Gastrocnemius medialis (tissue), 4 donors: ENCODE measurements around the gene TNF. TPM values are rescaled to one million over a fixed set of nuclear protein-coding genes. Genes with fewer than 3 reads are reported as not detected.

Experiments
- ATAC-seq, 2 donors: fragments of 150-250 bp; one replicate each; pipeline ENCODE4 v1.9.1; 2016
- DNase-seq, 2 donors: peaks; one replicate each; pipeline ENCODE4 v3.0.0-alpha.2; 2019
- H3K27ac ChIP-seq, 4 donors: fragments of 200-600 bp; sonication (generic); 1 replicate in 1 of 4; 2 replicates in 3 of 4; pipeline ENCODE4 v1.5.1; 2016 to 2018; ENCODE audit warnings: mild to moderate bottlenecking in 2 of 4, moderate library complexity in 1 of 4
- H3K27me3 ChIP-seq, 3 donors: fragments of 200-600 bp; sonication (generic) in 2 of 3; 1 replicate in 1 of 3; 2 replicates in 2 of 3; pipeline versions ENCODE4 v1.5.1 to v1.6.0; 2016 to 2019; ENCODE audit warnings: mild to moderate bottlenecking in 1 of 3, moderate library complexity in 1 of 3
- H3K36me3 ChIP-seq, 2 donors: fragments of 200-600 bp; sonication (generic) in 1 of 2; one replicate each; pipeline ENCODE4 v1.5.1; 2017 to 2018
- H3K4me1 ChIP-seq, 2 donors: fragments of 200-600 bp; sonication (generic) in 1 of 2; one replicate each; pipeline ENCODE4 v1.5.1; 2016 to 2017; ENCODE audit warnings: mild to moderate bottlenecking in 2 of 2
- H3K4me3 ChIP-seq, 4 donors: fragments of 200-600 bp; sonication (generic) in 3 of 4; 1 replicate in 1 of 4; 2 replicates in 3 of 4; pipeline ENCODE4 v1.5.1; 2016 to 2019; ENCODE audit warnings: mild to moderate bottlenecking in 2 of 4
- H3K9me3 ChIP-seq, 3 donors: fragments of 200-600 bp; sonication (generic) in 2 of 3; 1 replicate in 1 of 3; 2 replicates in 2 of 3; pipeline ENCODE4 v1.5.1; 2016 to 2019
- CTCF ChIP-seq, 5 experiments: fragments of 450-650 bp in 3 of 5; fragments of 200-600 bp in 2 of 5; sonication (generic) in 2 of 5; IDR thresholded peaks in 4 of 5; conservative IDR thresholded peaks in 1 of 5; 1 replicate in 4 of 5; 2 replicates in 1 of 5; pipeline ENCODE4 v1.5.1; 2016 to 2019; ENCODE audit warnings: antibody characterized with exemption in 5 of 5, mild to moderate bottlenecking in 3 of 5, moderate library complexity in 3 of 5
- POLR2A ChIP-seq, 2 donors: fragments of 450-650 bp; IDR thresholded peaks; one replicate each; pipeline ENCODE4 v1.6.1; 2017; ENCODE audit warnings: antibody characterized with exemption in 2 of 2, mild to moderate bottlenecking in 2 of 2, moderate library complexity in 2 of 2
- in situ Hi-C, 4 donors: fragments of 200-750 bp; cut with MboI; loops; one replicate each; pipeline versions ENCODE4 v1.15.0 to v1.8.0; 2017; ENCODE audit warnings: low sequenced_read_pairs in 4 of 4
- intact Hi-C: fragments of 100-400 bp; cut with DNase I; formaldehyde crosslinking; loops from one replicate; pipeline ENCODE4 v1.15.1; 2023; ENCODE audit warnings: low total_unique reads
- total RNA-seq, 4 donors: library from RNA; depleted of rRNA; stranded (reverse); fragments of >200 nt; gene quantifications; one replicate each; pipeline versions ENCODE4 v1.1.0 to v1.2.3, GENCODE V29; 2016

The TNF gene
- total RNA-seq, 4 donors from 2014 or later = 0.23 to 0.87 TPM; not detected in 2

- intact Hi-C loops = no loop called here
- no peak for DNase-seq
- in situ Hi-C loops = no loop called here
- Histone ChIP-seq H3K27ac (peak overlapping the region in 2 of 4 donors; percentile 58 to 64), H3K4me1 (peaks cover 14 to 29% of the 10 kb centered on the region in 2 donors), H3K4me3 (no peak overlapping the region), H3K36me3 (peaks cover 0 to 33% of the 10 kb centered on the region in 2 donors), H3K9me3 (no peaks in the 10 kb centered on the region), H3K27me3 (no peaks in the 10 kb centered on the region)
- ATAC-seq = no peak
- TF ChIP-seq POLR2A (IDR thresholded peaks at IDR 0.05) (no peak), CTCF (IDR thresholded peaks at IDR 0.05 in 4 of 5, conservative IDR thresholded peaks at IDR 0.05 in 1 of 5) (no peak)
These were observed 17.1 kb upstream of the TNF start for GRCh38 chr6:31558318-31558625.

- peaks cover 14 to 29% of the 10 kb centered on the region in 2 donors for H3K4me1 ChIP-seq
- DNase-seq = peak in 1 of 2 donors; percentile 31
- in situ Hi-C loops = no loop called here
These were observed 16.5 kb upstream of the TNF start for GRCh38 chr6:31558631-31559500.

GRCh38 chr6:31559606-31559957, 15.8 kb upstream of the TNF start:
- H3K27me3 ChIP-seq = no peaks in the 10 kb centered on the region
- H3K9me3 ChIP-seq = no peaks in the 10 kb centered on the region
- no peak for ATAC-seq
- in situ Hi-C loops = no loop called here
- TF ChIP-seq CTCF (IDR thresholded peaks at IDR 0.05 in 4 of 5, conservative IDR thresholded peaks at IDR 0.05 in 1 of 5) = no peak
- no peak for TF ChIP-seq POLR2A (IDR thresholded peaks at IDR 0.05)
- intact Hi-C loops = no loop called here
- H3K4me1 ChIP-seq = peaks cover 14 to 29% of the 10 kb centered on the region in 2 donors
- no peak overlapping the region for H3K4me3 ChIP-seq
- DNase-seq = no peak
- peak overlapping the region; percentile 16 to 64 (median 58) for H3K27ac ChIP-seq
- peaks cover 0 to 24% of the 10 kb centered on the region in 2 donors for H3K36me3 ChIP-seq

More at GRCh38 chr6:31558631-31559500, 16.5 kb upstream of the TNF start:
- Histone ChIP-seq H3K9me3 (no peaks in the 10 kb centered on the region), H3K36me3 (peaks cover 0 to 27% of the 10 kb centered on the region in 2 donors), H3K4me3 (no peak overlapping the region), H3K27me3 (no peaks in the 10 kb centered on the region), H3K27ac (peak overlapping the region; percentile 16 to 64 (median 58))
- no peak for TF ChIP-seq CTCF (IDR thresholded peaks at IDR 0.05 in 4 of 5, conservative IDR thresholded peaks at IDR 0.05 in 1 of 5)
- no peak for TF ChIP-seq POLR2A (IDR thresholded peaks at IDR 0.05)
- intact Hi-C loops = no loop called here
- ATAC-seq = peak; percentile 50 to 81

DNA sequence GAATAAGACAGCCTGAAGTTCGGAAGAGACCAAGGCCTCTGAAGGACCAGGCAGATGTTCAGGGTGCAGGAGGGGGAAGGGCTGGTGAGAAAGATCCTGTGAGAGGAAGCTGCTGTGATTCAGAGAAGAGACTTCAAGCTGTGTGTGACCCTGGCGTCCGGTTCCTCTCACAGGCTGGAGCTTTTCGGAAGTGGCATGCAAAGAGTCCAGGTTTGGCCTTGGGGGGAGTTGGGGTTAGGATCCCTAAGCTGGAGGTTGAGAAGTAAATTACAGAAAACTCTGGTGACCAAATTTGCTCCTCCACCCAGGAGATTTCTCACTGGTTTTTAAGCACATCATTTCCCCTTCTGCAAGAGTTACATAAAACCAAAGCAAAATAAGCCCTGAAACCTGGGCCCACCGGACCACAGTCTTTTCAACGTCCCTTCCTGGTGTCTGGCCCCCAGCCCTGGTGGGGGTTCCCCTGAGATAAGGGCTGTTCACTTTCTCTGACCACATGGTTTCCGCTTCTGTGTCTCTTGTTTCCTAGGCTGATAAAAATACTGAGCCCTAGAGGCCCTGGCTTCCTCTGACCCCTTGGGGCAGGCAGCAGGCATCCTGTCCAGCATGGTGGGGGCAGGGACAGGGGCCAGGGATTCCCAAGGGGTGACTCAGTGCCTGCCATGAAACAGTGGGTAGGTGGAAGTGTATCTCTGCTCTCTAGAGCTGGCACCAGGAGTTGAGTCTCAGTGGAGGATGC, 15.2 kb upstream of the TNF start:
- Histone ChIP-seq H3K27ac (peak overlapping the region; percentile 16 to 64 (median 58)), H3K27me3 (no peaks in the 10 kb centered on the region), H3K9me3 (no peaks in the 10 kb centered on the region), H3K36me3 (peaks cover 0 to 24% of the 10 kb centered on the region in 2 donors), H3K4me3 (no peak overlapping the region), H3K4me1 (peaks cover 14 to 29% of the 10 kb centered on the region in 2 donors)
- ATAC-seq = peak; percentile 48 to 68
- intact Hi-C loops = no loop called here
- in situ Hi-C loops = no loop called here
- TF ChIP-seq CTCF (IDR thresholded peaks at IDR 0.05 in 4 of 5, conservative IDR thresholded peaks at IDR 0.05 in 1 of 5) = no peak
- no peak for TF ChIP-seq POLR2A (IDR thresholded peaks at IDR 0.05)
- DNase-seq = peak in 1 of 2 donors; percentile 39
